K562 (cell line): Measurements from ENCODE around the gene BMP2K. TPM values are rescaled to one million over a fixed set of nuclear protein-coding genes. Genes with fewer than 3 reads are reported as not detected.

Experiments
- ARID1B ChIP-seq: fragments of 450-650 bp; IDR thresholded peaks from 2 replicates; pipeline ENCODE4 v1.6.1; 2016; ENCODE audit warnings: antibody characterized with exemption, mild to moderate bottlenecking, inconsistent platforms
- CUX1 ChIP-seq: fragments of 200-800 bp; sonication (Bioruptor generic); IDR thresholded peaks from 2 replicates; pipeline ENCODE4 v1.6.1; 2016; ENCODE audit warnings: missing genetic modification characterization, missing compliant biosample characterization
- EHMT2 ChIP-seq: fragments of 450-650 bp; IDR thresholded peaks from 2 replicates; pipeline ENCODE4 v1.6.1; 2018; ENCODE audit warnings: antibody characterized with exemption
- ELF4 ChIP-seq: fragments of 450-650 bp; formaldehyde crosslinking; IDR thresholded peaks from 2 replicates; pipeline ENCODE4 v1.4.0; 2022; ENCODE audit warnings: missing genetic modification characterization
- FOXO4 ChIP-seq: fragments of 450-650 bp; formaldehyde crosslinking; IDR thresholded peaks from 2 replicates; pipeline ENCODE4 v1.4.0; 2020; ENCODE audit warnings: mild to moderate bottlenecking, moderate library complexity
- IRF9 ChIP-seq: fragments of 450-650 bp; IDR thresholded peaks from 2 replicates; pipeline ENCODE4 v1.6.1; 2016; ENCODE audit warnings: missing biosample characterization, missing genetic modification characterization
- PBX2 ChIP-seq, 2 experiments: IDR thresholded peaks in 1 of 2; conservative IDR thresholded peaks in 1 of 2; 2 replicates each; pipeline ENCODE4 v1.6.1; 2016; ENCODE audit warnings: low read depth in 2 of 2, mild to moderate bottlenecking in 1 of 2, missing compliant biosample characterization in 1 of 2, missing genetic modification characterization in 1 of 2, moderate library complexity in 1 of 2
- POLR2B ChIP-seq: fragments of 450-650 bp; IDR thresholded peaks from 2 replicates; pipeline ENCODE4 v1.6.1; 2018; ENCODE audit warnings: low read depth; ENCODE audit not compliant: partially characterized antibody
- POLR3A ChIP-seq: IDR thresholded peaks from 2 replicates; pipeline ENCODE4 v1.6.1; 2011; ENCODE audit warnings: borderline replicate concordance, mild to moderate bottlenecking, moderate library complexity; ENCODE audit not compliant: insufficient read length, insufficient read depth; ENCODE audit errors: extremely low read depth
- RBFOX2 ChIP-seq: fragments of 200-400 bp; formaldehyde crosslinking; IDR thresholded peaks from 2 replicates; pipeline ENCODE4 v1.6.1; 2017; ENCODE audit warnings: low read depth, mild to moderate bottlenecking, low read length, moderate library complexity
- RBM15 ChIP-seq: fragments of 200-400 bp; formaldehyde crosslinking; IDR thresholded peaks from 2 replicates; pipeline ENCODE4 v1.6.1; 2018; ENCODE audit warnings: mild to moderate bottlenecking, low read length, moderate library complexity; ENCODE audit not compliant: insufficient read depth
- SIX5 ChIP-seq, 2 experiments: IDR thresholded peaks; 2 replicates each; pipeline ENCODE4 v1.6.1; 2011; ENCODE audit warnings: low read length in 2 of 2, borderline replicate concordance in 1 of 2, low read depth in 1 of 2, mild to moderate bottlenecking in 1 of 2, moderate library complexity in 1 of 2; ENCODE audit not compliant: insufficient read depth in 1 of 2
- TCF3 ChIP-seq: sonication (generic); formaldehyde crosslinking; IDR thresholded peaks from 2 replicates; pipeline ENCODE4 v1.4.0; 2020; ENCODE audit warnings: mild to moderate bottlenecking, missing genetic modification reagents
- ZNF174 ChIP-seq: fragments of 250-450 bp; sonication (Bioruptor Pico); IDR thresholded peaks from 2 replicates; pipeline ENCODE4 v1.4.0; 2020; ENCODE audit warnings: mild to moderate bottlenecking
- ZNF644 ChIP-seq: fragments of 200-800 bp; sonication (Bioruptor generic); IDR thresholded peaks from 2 replicates; pipeline ENCODE4 v1.6.1; 2016; ENCODE audit warnings: low read depth, missing genetic modification characterization, missing compliant biosample characterization
- ZNF75A ChIP-seq: fragments of 450-650 bp; formaldehyde crosslinking; IDR thresholded peaks from 2 replicates; pipeline ENCODE4 v1.4.0; 2020; ENCODE audit warnings: mild to moderate bottlenecking
- ZZZ3 ChIP-seq: fragments of 450-650 bp; IDR thresholded peaks from 2 replicates; pipeline ENCODE4 v1.6.1; 2016; ENCODE audit warnings: antibody characterized with exemption, mild to moderate bottlenecking, moderate library complexity
- polyA plus RNA-seq, 8 experiments: library from polyadenylated mRNA; depleted of rRNA in 4 of 8; stranded (reverse) in 5 of 8; unstranded in 3 of 8; fragments of >200 nt; fragmentation: Nextera tagmentation in 2 of 8; fragmentation: Illumina TruSeq in 1 of 8; extraction: Ambion mirVana in 2 of 8; extraction: Trizol in 1 of 8; gene quantifications; 2 replicates each; pipeline versions ENCODE4 v1.2.1 to v1.2.3, GENCODE V29; 2011 to 2014; ENCODE audit warnings: inconsistent platforms in 1 of 8, missing spikeins in 1 of 8
- total RNA-seq, 7 experiments: library from RNA; depleted of rRNA in 6 of 7; stranded (reverse); fragments of >200 nt in 6 of 7; fragmentation: Illumina TruSeq in 2 of 7; extraction: Trizol in 2 of 7; gene quantifications; 2 replicates each; pipeline versions ENCODE4 v1.2.1 to v1.2.3, GENCODE V29; 2011 to 2021; ENCODE audit warnings: low replicate concordance in 1 of 7

The BMP2K gene
- total and polyA plus RNA-seq, 9 of the 15 experiments (the other 6 are each of a cell fraction or from before 2014, with no cell fraction given) = 17.0 to 217 (median 104) TPM

GRCh38 chr4:78780093-78780492 lies 3.9 kb downstream of the BMP2K start (continued):
- TF ChIP-seq RBM15 = no peak
- no peak for TF ChIP-seq FOXO4 (CRISPR knock-in tag)
- peak; percentile 65 for TF ChIP-seq POLR2B
- peak; percentile 76 for TF ChIP-seq ARID1B
- no peak for TF ChIP-seq RBFOX2
- no peak for TF ChIP-seq ZNF174 (CRISPR knock-in tag)
- TF ChIP-seq ELF4 (CRISPR knock-in tag) = 0 out of 2 replicates have a peak, but pooled peaks have one; percentile 28
- TF ChIP-seq EHMT2 = no peak
- no peak for TF ChIP-seq PBX2 (CRISPR knock-in tag; IDR thresholded peaks at IDR 0.05; ENCODE audit: low read depth)
- 0 out of 2 replicates have a peak, but pooled peaks have one; percentile 7 for TF ChIP-seq PBX2 (tag; conservative IDR thresholded peaks at IDR 0.05; ENCODE audit: low read depth)
- no peak for TF ChIP-seq IRF9 (tag)
- TF ChIP-seq CUX1 (CRISPR knock-in tag) = 0 out of 2 replicates have a peak, but pooled peaks have one; percentile 15
- no peak for TF ChIP-seq ZZZ3
- no peak for TF ChIP-seq SIX5 (IDR thresholded peaks at IDR 0.05; ENCODE audit: borderline replicate concordance in 1 of 2, insufficient read depth in 1 of 2, low read depth in 1 of 2, low read length in 2 of 2)
- no peak for TF ChIP-seq ZNF644 (tag)
- TF ChIP-seq POLR3A = no peak
- no peak for TF ChIP-seq TCF3 (CRISPR knock-in tag)
- no peak for TF ChIP-seq ZNF75A (CRISPR knock-in tag)
